ENCODE data around the gene ARNT2.

Gene ARNT2

DNA sequence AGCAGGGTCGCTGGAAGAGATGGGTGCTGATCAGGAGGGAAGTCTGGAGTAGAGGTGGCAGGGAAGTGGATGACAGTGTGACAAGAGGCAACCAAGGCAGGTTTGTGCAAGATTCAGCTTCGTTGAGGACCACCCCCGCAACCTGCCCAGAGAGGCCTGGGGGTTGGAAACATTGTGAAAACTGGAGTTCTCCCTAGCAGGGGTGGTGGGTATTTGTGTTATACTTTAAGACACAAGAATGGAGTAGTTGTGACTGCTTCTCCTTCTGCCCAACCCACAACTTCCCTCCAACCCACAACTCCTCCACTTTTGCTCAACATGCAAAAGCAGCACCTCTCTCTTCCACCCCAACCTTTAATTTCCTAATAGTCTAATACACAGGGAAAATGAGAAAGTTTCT lies 8.6 kb upstream of the ARNT2 start:
- no peak overlapping the region for H3K4me3 ChIP-seq (ENCODE audit: control insufficient read depth, low read depth, low read length)
- no peak for DNase-seq (ENCODE audit: low read depth)

DNA sequence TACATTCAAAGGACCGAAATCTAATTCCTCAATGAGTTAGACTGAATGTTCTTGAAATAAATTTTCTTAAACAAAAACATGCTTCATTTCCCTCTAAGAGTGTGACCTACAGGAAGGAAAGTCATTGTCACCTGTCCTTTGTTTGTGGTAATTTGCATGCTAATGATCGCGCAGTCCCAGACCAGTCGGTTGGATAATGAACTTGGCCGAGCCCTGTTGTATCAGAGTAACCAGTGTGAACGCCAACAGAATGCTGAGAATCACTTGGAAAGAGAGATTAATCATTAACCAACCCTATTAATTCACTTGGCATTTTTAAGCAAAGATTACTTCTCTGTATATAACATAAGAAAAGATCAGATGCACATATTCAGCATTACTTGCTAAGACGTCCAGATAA lies 8.1 kb upstream of the ARNT2 start:
- H3K4me3 ChIP-seq (ENCODE audit: control insufficient read depth, low read depth, low read length): no peak overlapping the region
- TF ChIP-seq, protein P1, sequence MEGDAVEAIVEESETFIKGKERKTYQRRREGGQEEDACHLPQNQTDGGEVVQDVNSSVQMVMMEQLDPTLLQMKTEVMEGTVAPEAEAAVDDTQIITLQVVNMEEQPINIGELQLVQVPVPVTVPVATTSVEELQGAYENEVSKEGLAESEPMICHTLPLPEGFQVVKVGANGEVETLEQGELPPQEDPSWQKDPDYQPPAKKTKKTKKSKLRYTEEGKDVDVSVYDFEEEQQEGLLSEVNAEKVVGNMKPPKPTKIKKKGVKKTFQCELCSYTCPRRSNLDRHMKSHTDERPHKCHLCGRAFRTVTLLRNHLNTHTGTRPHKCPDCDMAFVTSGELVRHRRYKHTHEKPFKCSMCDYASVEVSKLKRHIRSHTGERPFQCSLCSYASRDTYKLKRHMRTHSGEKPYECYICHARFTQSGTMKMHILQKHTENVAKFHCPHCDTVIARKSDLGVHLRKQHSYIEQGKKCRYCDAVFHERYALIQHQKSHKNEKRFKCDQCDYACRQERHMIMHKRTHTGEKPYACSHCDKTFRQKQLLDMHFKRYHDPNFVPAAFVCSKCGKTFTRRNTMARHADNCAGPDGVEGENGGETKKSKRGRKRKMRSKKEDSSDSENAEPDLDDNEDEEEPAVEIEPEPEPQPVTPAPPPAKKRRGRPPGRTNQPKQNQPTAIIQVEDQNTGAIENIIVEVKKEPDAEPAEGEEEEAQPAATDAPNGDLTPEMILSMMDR (conservative IDR thresholded peaks at IDR 0.05; ENCODE audit: control insufficient read depth, insufficient read depth, low read depth, low read length): no peak
- DNase-seq (ENCODE audit: low read depth): no peak

More for the DNA sequence above, 8.6 kb upstream of the ARNT2 start:
- TF ChIP-seq, protein P1 (conservative IDR thresholded peaks at IDR 0.05; ENCODE audit: control insufficient read depth, insufficient read depth, low read depth, low read length): no peak

DNA sequence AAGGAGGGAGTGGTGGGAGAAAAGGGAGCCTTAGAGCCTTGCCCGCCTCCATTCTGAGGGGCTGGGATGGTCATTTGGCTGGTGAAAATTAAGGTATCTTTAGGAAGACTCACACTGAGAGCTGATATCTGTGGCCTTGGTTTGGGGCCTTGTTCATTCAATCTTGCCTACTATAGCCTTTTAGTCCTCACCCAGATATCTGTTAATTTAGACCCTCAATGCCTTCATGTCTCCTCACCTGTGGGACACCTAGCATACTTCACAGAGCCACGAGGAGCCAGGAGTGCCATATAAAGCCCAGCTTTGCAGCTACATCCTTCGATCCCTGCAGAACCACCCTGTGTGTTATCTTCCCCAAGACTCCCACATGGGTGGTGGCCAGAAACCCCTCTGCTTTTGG lies 4.7 kb upstream of the ARNT2 start:
- no peak overlapping the region for H3K4me3 ChIP-seq (ENCODE audit: control insufficient read depth, low read depth, low read length)
- no peak for DNase-seq (ENCODE audit: low read depth)
- TF ChIP-seq, protein P1 (conservative IDR thresholded peaks at IDR 0.05; ENCODE audit: control insufficient read depth, insufficient read depth, low read depth, low read length): no peak

DNA sequence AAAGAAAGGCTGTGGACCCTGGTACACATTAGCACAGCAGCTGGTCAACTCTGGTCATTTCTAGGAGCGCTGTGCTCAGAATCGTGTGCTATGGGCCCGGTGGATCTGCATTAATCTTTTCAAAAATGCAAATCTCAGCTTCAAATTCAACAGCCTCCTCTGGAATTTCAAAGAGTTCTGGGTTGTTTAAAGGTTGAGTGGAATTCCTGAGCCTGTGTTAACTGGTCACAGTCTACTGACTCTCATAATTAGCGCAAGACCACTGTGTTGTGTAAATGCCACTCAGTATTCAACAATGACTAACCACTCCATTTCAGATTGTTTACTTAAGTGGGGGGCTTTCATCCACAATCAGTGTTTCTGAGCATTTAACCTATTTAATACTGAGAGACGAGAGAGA lies 2.7 kb upstream of the ARNT2 start:
- TF ChIP-seq, protein P1 (conservative IDR thresholded peaks at IDR 0.05; ENCODE audit: control insufficient read depth, insufficient read depth, low read depth, low read length): no peak
- DNase-seq (ENCODE audit: low read depth): no peak
- no peak overlapping the region for H3K4me3 ChIP-seq (ENCODE audit: control insufficient read depth, low read depth, low read length)

DNA sequence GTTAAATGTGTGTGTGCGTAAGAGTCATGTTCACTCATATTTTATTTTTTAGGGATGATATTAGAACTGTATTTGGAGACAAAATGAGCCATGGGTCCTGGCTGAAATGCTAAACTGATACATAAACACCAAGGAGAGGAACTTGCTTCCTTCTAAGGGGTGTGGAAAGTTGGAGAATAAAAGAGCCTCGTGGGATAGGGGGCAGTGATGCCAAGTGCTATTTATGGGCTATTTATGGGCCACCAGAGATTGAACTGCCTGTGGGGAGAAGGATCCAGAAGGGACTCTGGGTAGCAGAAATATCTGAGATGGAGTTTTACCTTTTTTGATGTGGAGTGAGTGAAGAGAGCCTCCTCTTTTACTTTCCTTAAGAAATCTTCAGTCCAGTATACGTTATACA lies 1.8 kb upstream of the ARNT2 start:
- TF ChIP-seq, protein P1 (conservative IDR thresholded peaks at IDR 0.05; ENCODE audit: control insufficient read depth, insufficient read depth, low read depth, low read length): no peak
- DNase-seq (ENCODE audit: low read depth): no peak
- no peak overlapping the region for H3K4me3 ChIP-seq (ENCODE audit: control insufficient read depth, low read depth, low read length)

DNA sequence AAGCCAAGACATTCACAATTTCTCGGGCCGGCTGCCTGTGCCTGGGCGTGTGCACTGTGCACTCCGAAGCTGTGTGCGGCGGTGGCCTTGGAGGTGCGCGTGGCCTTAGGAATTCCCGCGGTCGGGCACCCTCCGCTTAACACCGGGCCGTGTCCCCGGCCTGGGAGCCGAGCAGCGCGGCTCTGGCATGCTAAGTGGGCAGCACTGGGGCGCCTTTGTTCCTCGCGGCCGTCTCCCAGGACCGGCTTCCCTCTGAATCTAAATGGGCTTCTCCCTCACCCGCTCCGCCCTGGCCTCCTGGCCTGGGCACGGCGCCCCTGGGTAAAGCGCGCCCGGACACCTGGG lies 498 bp upstream of the ARNT2 start:
- no peak overlapping the region for H3K4me3 ChIP-seq (ENCODE audit: control insufficient read depth, low read depth, low read length)
- DNase-seq (ENCODE audit: low read depth): no peak
- TF ChIP-seq, protein P1 (conservative IDR thresholded peaks at IDR 0.05; ENCODE audit: control insufficient read depth, insufficient read depth, low read depth, low read length): no peak

All from fibroblast of mammary gland (primary cell).